KMS-11 (cell line): ENCODE results near the gene CLMN.

Source experiments
- H2AFZ ChIP-seq: fragments of 200-600 bp; sonication (generic); 2 replicates; pipeline ENCODE4 v1.6.1; 2016; ENCODE audit warnings: antibody characterized with exemption, mixed run types, low read depth
- H3K27ac ChIP-seq: fragments of 200-600 bp; sonication (generic); 2 replicates; pipeline ENCODE4 v1.6.1; 2016; ENCODE audit warnings: mild to moderate bottlenecking, mixed run types
- H3K27me3 ChIP-seq: fragments of 200-600 bp; sonication (generic); 2 replicates; pipeline ENCODE4 v1.6.1; 2017; ENCODE audit warnings: mild to moderate bottlenecking, low read depth, mixed run types, moderate library complexity; ENCODE audit not compliant: insufficient read depth
- H3K36me3 ChIP-seq: fragments of 200-600 bp; sonication (generic); 2 replicates; pipeline ENCODE4 v1.6.1; 2017; ENCODE audit warnings: mild to moderate bottlenecking, mixed run types; ENCODE audit not compliant: insufficient read depth
- H3K4me1 ChIP-seq: fragments of 200-600 bp; sonication (generic); 2 replicates; pipeline ENCODE4 v1.6.1; 2016; ENCODE audit warnings: mild to moderate bottlenecking, low read depth, mixed run types; ENCODE audit not compliant: poor library complexity, severe bottlenecking
- H3K4me2 ChIP-seq: fragments of 200-600 bp; sonication (generic); 2 replicates; pipeline ENCODE4 v1.7.0; 2016; ENCODE audit warnings: mild to moderate bottlenecking, mixed run types
- H3K4me3 ChIP-seq: fragments of 200-600 bp; sonication (generic); IDR thresholded peaks from 2 replicates; pipeline ENCODE4 v1.6.1; 2017; ENCODE audit warnings: low read depth, low read length, mixed read lengths; ENCODE audit not compliant: insufficient read depth
- H3K79me2 ChIP-seq: fragments of 200-600 bp; sonication (generic); 2 replicates; pipeline ENCODE4 v1.6.1; 2016; ENCODE audit warnings: low read depth, mixed run types; ENCODE audit not compliant: insufficient read depth
- H3K9ac ChIP-seq: fragments of 200-600 bp; sonication (generic); 2 replicates; pipeline ENCODE4 v1.6.1; 2016; ENCODE audit warnings: mild to moderate bottlenecking, mixed run types
- H4K20me1 ChIP-seq: fragments of 200-600 bp; sonication (generic); 2 replicates; pipeline ENCODE4 v1.6.1; 2016; ENCODE audit warnings: mild to moderate bottlenecking, mixed run types; ENCODE audit not compliant: insufficient read depth
- TF ChIP-seq, protein P1 (sequence below): fragments of 200-600 bp; sonication (generic); conservative IDR thresholded peaks from 2 replicates; pipeline ENCODE4 v1.6.1; 2017; ENCODE audit warnings: low read depth, mild to moderate bottlenecking, antibody characterized with exemption, low read length, moderate library complexity, mixed read lengths

CLMN gene

DNA sequence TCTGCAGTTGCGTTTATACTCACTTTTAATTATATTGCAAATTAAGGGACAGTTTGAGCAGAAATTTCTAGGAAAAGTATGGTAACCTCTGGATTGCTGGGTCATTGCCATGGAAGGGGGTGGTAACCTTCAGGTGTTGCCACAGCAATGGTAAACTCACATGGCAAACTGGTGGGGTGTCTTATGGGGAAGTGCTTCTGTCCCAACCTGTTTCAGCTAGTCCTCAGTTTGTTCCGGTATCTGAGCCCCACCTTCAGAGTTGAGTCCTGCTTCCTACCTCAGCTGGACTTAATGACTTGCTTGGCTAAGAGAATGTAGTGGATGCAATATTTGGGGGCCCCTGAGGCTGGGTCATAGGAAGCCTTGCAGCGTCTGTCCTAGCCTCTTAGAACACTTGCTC, 7.3 kb upstream of the CLMN start:
- H3K27me3 ChIP-seq: no peaks in the 10 kb centered on the region
- H3K4me3 ChIP-seq: no peak overlapping the region
- H2AFZ ChIP-seq: no peak overlapping the region
- H4K20me1 ChIP-seq: no peaks in the 10 kb centered on the region
- no peaks in the 10 kb centered on the region for H3K4me1 ChIP-seq
- H3K79me2 ChIP-seq: no peaks in the 10 kb centered on the region
- TF ChIP-seq, protein P1, sequence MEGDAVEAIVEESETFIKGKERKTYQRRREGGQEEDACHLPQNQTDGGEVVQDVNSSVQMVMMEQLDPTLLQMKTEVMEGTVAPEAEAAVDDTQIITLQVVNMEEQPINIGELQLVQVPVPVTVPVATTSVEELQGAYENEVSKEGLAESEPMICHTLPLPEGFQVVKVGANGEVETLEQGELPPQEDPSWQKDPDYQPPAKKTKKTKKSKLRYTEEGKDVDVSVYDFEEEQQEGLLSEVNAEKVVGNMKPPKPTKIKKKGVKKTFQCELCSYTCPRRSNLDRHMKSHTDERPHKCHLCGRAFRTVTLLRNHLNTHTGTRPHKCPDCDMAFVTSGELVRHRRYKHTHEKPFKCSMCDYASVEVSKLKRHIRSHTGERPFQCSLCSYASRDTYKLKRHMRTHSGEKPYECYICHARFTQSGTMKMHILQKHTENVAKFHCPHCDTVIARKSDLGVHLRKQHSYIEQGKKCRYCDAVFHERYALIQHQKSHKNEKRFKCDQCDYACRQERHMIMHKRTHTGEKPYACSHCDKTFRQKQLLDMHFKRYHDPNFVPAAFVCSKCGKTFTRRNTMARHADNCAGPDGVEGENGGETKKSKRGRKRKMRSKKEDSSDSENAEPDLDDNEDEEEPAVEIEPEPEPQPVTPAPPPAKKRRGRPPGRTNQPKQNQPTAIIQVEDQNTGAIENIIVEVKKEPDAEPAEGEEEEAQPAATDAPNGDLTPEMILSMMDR: no peak
- no peak overlapping the region for H3K4me2 ChIP-seq
- no peaks in the 10 kb centered on the region for H3K36me3 ChIP-seq
- H3K9ac ChIP-seq: no peak overlapping the region
- H3K27ac ChIP-seq: no peak overlapping the region

DNA sequence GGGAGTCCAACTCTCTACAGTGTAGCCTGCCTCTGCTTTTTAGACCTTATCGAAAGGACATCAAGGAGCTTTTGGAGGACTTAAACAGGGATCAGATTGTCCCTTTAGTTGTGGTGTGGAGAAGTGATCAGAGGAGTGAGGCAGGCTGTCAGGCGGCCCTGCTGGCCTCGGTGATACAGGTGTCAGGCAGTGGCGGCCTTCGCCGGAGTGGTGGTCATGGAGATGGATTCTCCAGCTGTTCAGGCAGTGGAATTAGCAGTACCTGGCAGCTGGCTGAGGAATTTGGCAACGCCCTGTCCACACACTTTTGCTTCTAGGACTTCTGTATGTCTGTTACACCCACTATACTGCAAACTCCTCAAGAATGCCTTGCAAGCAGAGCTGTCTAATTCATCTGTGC, 4.2 kb upstream of the CLMN start:
- no peak overlapping the region for H3K27ac ChIP-seq
- H4K20me1 ChIP-seq: no peaks in the 10 kb centered on the region
- no peak overlapping the region for H3K4me3 ChIP-seq
- H3K79me2 ChIP-seq: no peaks in the 10 kb centered on the region
- no peaks in the 10 kb centered on the region for H3K36me3 ChIP-seq
- H2AFZ ChIP-seq: no peak overlapping the region
- H3K27me3 ChIP-seq: no peaks in the 10 kb centered on the region
- TF ChIP-seq, protein P1: no peak
- no peaks in the 10 kb centered on the region for H3K4me1 ChIP-seq
- H3K4me2 ChIP-seq: no peak overlapping the region
- no peak overlapping the region for H3K9ac ChIP-seq

DNA sequence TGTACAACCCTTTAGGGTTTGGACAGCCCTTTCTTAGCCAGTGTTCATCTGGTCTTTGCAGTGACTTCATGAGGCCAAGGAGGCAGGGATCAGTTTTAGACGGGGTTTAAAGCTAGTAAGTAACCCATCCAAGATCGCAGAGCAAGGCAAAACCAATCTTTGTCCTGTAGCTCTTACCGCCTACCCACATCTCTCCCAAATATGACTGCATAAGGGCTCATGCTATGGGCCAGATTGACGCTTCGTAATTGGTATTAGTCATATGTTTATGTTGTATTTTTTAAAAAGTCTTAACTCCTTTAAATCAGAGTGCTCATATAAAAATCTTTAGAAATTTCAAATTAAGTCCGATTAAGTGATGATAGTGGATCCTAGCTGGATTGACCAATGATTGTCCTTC, 3.7 kb upstream of the CLMN start:
- no peak overlapping the region for H3K4me2 ChIP-seq
- H3K27ac ChIP-seq: no peak overlapping the region
- no peaks in the 10 kb centered on the region for H3K27me3 ChIP-seq

DNA sequence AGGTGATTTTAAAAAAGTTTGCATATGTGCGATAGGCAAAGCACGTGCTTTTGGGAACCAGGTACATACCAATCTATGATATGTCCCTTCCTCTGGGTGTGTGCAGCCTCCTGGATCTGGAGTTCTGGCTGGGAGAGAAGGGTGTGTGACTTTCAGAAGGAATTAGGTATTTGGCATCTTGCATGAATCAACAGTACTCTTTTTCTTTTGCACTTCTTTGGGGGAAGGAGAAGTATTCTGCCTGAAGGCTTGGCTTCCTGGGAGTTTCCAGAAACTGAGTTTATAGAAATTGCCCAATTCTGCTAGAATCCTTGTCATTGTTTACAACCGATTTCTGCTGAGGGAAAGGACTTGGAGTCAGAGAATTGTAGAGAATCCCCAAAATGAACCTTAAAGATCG, 2.9 kb upstream of the CLMN start:
- Histone ChIP-seq H2AFZ (no peak overlapping the region), H3K36me3 (no peaks in the 10 kb centered on the region), H4K20me1 (no peaks in the 10 kb centered on the region), H3K27me3 (no peaks in the 10 kb centered on the region), H3K9ac (no peak overlapping the region), H3K4me1 (no peaks in the 10 kb centered on the region), H3K27ac (no peak overlapping the region), H3K4me3 (no peak overlapping the region), H3K79me2 (no peaks in the 10 kb centered on the region), H3K4me2 (no peak overlapping the region)
- TF ChIP-seq, protein P1: no peak

More for the DNA sequence above, 3.7 kb upstream of the CLMN start:
- Histone ChIP-seq H3K4me1 (no peaks in the 10 kb centered on the region), H3K79me2 (no peaks in the 10 kb centered on the region), H3K9ac (no peak overlapping the region), H4K20me1 (no peaks in the 10 kb centered on the region), H3K36me3 (no peaks in the 10 kb centered on the region), H2AFZ (no peak overlapping the region), H3K4me3 (no peak overlapping the region)
- TF ChIP-seq, protein P1: no peak
